ENCODE measurements around the gene LRRC8B. TPM values are rescaled to one million over a fixed set of nuclear protein-coding genes. Genes with fewer than 3 reads are reported as not detected.
"Not testable (repeated sequence)": the region's sequence is repeated elsewhere in the genome, so short reads cannot be mapped to it uniquely, and the experiment has no call there.

The LRRC8B gene
- total RNA-seq, 2 experiments from 2014 or later = 41.1 to 42.1 TPM

- no peak for DNase-seq
- Mint-ChIP-seq H3K27ac (peak overlapping the region; percentile 69), H3K36me3 (peaks cover 50% of the 10 kb centered on the region), H3K27me3 (no peaks in the 10 kb centered on the region), H3K4me1 (ENCODE audit: low read depth) (peaks cover 86% of the 10 kb centered on the region), H3K9me3 (no peaks in the 10 kb centered on the region), H3K4me3 (no peak overlapping the region)
- ChIA-PET POLR2A (interaction anchor here (0.6 to 2.8 kb wide), 5 partner anchors 9 to 49 kb away, joined by 3 to 13 read pairs (median 4); no protein-coding TSS in a partner anchor), CTCF (interaction anchor here (0.7 to 1.3 kb wide), 8 partner anchors 8 to 77 kb away, joined by 3 to 5 read pairs (median 4); no protein-coding TSS in a partner anchor)
- intact Hi-C loops (cut with micrococcal nuclease) = loop anchor here (1.0 to 2.0 kb wide), 2 partner anchors 14 to 43 kb away; no protein-coding TSS in a partner anchor
These were observed 64.9 kb downstream of the LRRC8B start for GRCh38 chr1:89589515-89589914.

GRCh38 chr1:89590341-89591080 lies 65.9 kb downstream of the LRRC8B start:
- CTCF ChIA-PET = interaction anchor here (0.7 to 2.1 kb wide), 8 partner anchors 8 to 172 kb away, joined by 3 to 7 read pairs (median 4); no protein-coding TSS in a partner anchor
- Mint-ChIP-seq H3K36me3 (peaks cover 41% of the 10 kb centered on the region), H3K9me3 (no peaks in the 10 kb centered on the region), H3K27me3 (no peaks in the 10 kb centered on the region), H3K27ac (peak overlapping the region; percentile 64), H3K4me1 (ENCODE audit: low read depth) (peaks cover 78% of the 10 kb centered on the region), H3K4me3 (no peak overlapping the region)
- POLR2A ChIA-PET = interaction anchor here (0.8 to 2.8 kb wide), 4 partner anchors 10 to 135 kb away, joined by 3 to 13 read pairs (median 4); no protein-coding TSS in a partner anchor
- DNase-seq = peak; percentile 52
- intact Hi-C loops (cut with micrococcal nuclease) = no loop called here

GRCh38 chr1:89592861-89593302 lies 68.3 kb downstream of the LRRC8B start:
- ChIA-PET POLR2A (interaction anchor here (1.4 to 2.2 kb wide), 2 partner anchors 11 to 16 kb away, joined by 5 to 7 read pairs; no protein-coding TSS in a partner anchor), CTCF (interaction anchor here (0.8 to 1.1 kb wide), 2 partner anchors 10 to 30 kb away, joined by 3 to 4 read pairs; no protein-coding TSS in a partner anchor)
- DNase-seq; H3K27me3 Mint-ChIP-seq; H3K9me3 Mint-ChIP-seq; H3K4me3 Mint-ChIP-seq; intact Hi-C loops (cut with micrococcal nuclease): not testable (repeated sequence)
- Mint-ChIP-seq H3K27ac (peak overlapping the region; percentile 59), H3K36me3 (peaks cover 30% of the 10 kb centered on the region), H3K4me1 (ENCODE audit: low read depth) (peaks cover 84% of the 10 kb centered on the region)

- Mint-ChIP-seq H3K36me3 (peaks cover 27% of the 10 kb centered on the region), H3K27ac (no peak overlapping the region), H3K27me3 (no peaks in the 10 kb centered on the region), H3K9me3 (no peaks in the 10 kb centered on the region), H3K4me1 (ENCODE audit: low read depth) (peaks cover 85% of the 10 kb centered on the region), H3K4me3 (no peak overlapping the region)
- intact Hi-C loops (cut with micrococcal nuclease) = no loop called here
- no peak for DNase-seq
- POLR2A ChIA-PET = interaction anchor here (0.7 to 2.2 kb wide), 3 partner anchors 9 to 48 kb away, joined by 3 to 5 read pairs (median 4); no protein-coding TSS in a partner anchor
- CTCF ChIA-PET = interaction anchor here (1.3 to 2.0 kb wide), 4 partner anchors 10 to 187 kb away, joined by 3 to 5 read pairs (median 4); no protein-coding TSS in a partner anchor
These were observed 69.6 kb downstream of the LRRC8B start for GRCh38 chr1:89594096-89594740.

- Mint-ChIP-seq H3K27me3 (no peaks in the 10 kb centered on the region), H3K4me3 (no peak overlapping the region), H3K9me3 (no peaks in the 10 kb centered on the region), H3K36me3 (peaks cover 26% of the 10 kb centered on the region), H3K4me1 (ENCODE audit: low read depth) (peaks cover 84% of the 10 kb centered on the region), H3K27ac (no peak overlapping the region)
- ChIA-PET POLR2A (no interaction called here), CTCF (interaction anchor here (0.5 to 3.2 kb wide), 5 partner anchors 56 to 389 kb away, joined by 3 to 17 read pairs (median 4); no protein-coding TSS in a partner anchor)
- no peak for DNase-seq
- intact Hi-C loops (cut with micrococcal nuclease) = no loop called here
These were observed 72.1 kb downstream of the LRRC8B start for GRCh38 chr1:89596698-89597097.

GRCh38 chr1:89598450-89599331 lies 74.1 kb downstream of the LRRC8B start:
- DNase-seq = no peak
- peak overlapping the region; percentile 64 for H3K27ac Mint-ChIP-seq
- peaks cover 84% of the 10 kb centered on the region for H3K4me1 Mint-ChIP-seq (ENCODE audit: low read depth)
- no peaks in the 10 kb centered on the region for H3K9me3 Mint-ChIP-seq
- H3K27me3 Mint-ChIP-seq = no peaks in the 10 kb centered on the region
- peaks cover 16% of the 10 kb centered on the region for H3K36me3 Mint-ChIP-seq
- H3K4me3 Mint-ChIP-seq = no peak overlapping the region
- CTCF ChIA-PET = interaction anchor here (0.7 to 5.3 kb wide), 15 partner anchors 9 to 165 kb away, joined by 3 to 35 read pairs (median 4); no protein-coding TSS in a partner anchor
- POLR2A ChIA-PET = interaction anchor here (0.9 kb wide), 1 partner anchor 70 kb away, joined by 3 read pairs; no protein-coding TSS in a partner anchor
- intact Hi-C loops (cut with micrococcal nuclease) = loop anchor here (1.0 kb wide), 2 partner anchors 78 to 115 kb away; no protein-coding TSS in a partner anchor

GRCh38 chr1:89599332-89599630 lies 74.7 kb downstream of the LRRC8B start:
- DNase-seq = no peak
- ChIA-PET CTCF (interaction anchor here (0.6 to 5.3 kb wide), 12 partner anchors 11 to 182 kb away, joined by 3 to 35 read pairs (median 4); no protein-coding TSS in a partner anchor), POLR2A (no interaction called here)
- Mint-ChIP-seq H3K27me3 (no peaks in the 10 kb centered on the region), H3K4me3 (no peak overlapping the region), H3K36me3 (peaks cover 15% of the 10 kb centered on the region), H3K4me1 (ENCODE audit: low read depth) (peaks cover 86% of the 10 kb centered on the region), H3K9me3 (no peaks in the 10 kb centered on the region), H3K27ac (peak overlapping the region; percentile 64)
- intact Hi-C loops (cut with micrococcal nuclease) = loop anchor here (1.0 kb wide), 2 partner anchors 79 to 116 kb away; no protein-coding TSS in a partner anchor

- Mint-ChIP-seq H3K36me3 (peaks cover 17% of the 10 kb centered on the region), H3K27me3 (no peaks in the 10 kb centered on the region), H3K4me1 (ENCODE audit: low read depth) (peaks cover 94% of the 10 kb centered on the region), H3K9me3 (no peaks in the 10 kb centered on the region), H3K4me3 (no peak overlapping the region), H3K27ac (peak overlapping the region; percentile 100)
- intact Hi-C loops (cut with micrococcal nuclease) = loop anchor here (5.0 to 10.0 kb wide), 3 partner anchors 257 to 556 kb away; partner anchors contain the start of gene ZNF326
- DNase-seq = no peak
- CTCF ChIA-PET = interaction anchor here (0.6 to 5.3 kb wide), 14 partner anchors 10 to 181 kb away, joined by 3 to 37 read pairs (median 4); no protein-coding TSS in a partner anchor
- POLR2A ChIA-PET = interaction anchor here (3.6 kb wide), 1 partner anchor 11 kb away, joined by 26 read pairs; no protein-coding TSS in a partner anchor
These were observed 76.0 kb downstream of the LRRC8B start for GRCh38 chr1:89600451-89601224.

- intact Hi-C loops (cut with micrococcal nuclease) = loop anchor here (1.0 to 10.0 kb wide), 9 partner anchors 8 to 558 kb away; partner anchors contain the start of genes LRRC8B and ZNF326
These were observed 78.3 kb downstream of the LRRC8B start for GRCh38 chr1:89602871-89603404.

More at GRCh38 chr1:89602871-89603404, 78.3 kb downstream of the LRRC8B start:
- H3K27me3 Mint-ChIP-seq = no peaks in the 10 kb centered on the region
- peaks cover 99% of the 10 kb centered on the region for H3K4me1 Mint-ChIP-seq (ENCODE audit: low read depth)
- H3K9me3 Mint-ChIP-seq = no peaks in the 10 kb centered on the region
- ChIA-PET POLR2A (interaction anchor here (0.8 to 10.5 kb wide), 20 partner anchors 9 to 241 kb away, joined by 3 to 225 read pairs (median 4); partner anchors contain the start of gene LRRC8C), CTCF (interaction anchor here (0.9 to 5.3 kb wide), 17 partner anchors 7 to 178 kb away, joined by 3 to 37 read pairs (median 4); partner anchors contain the start of gene LRRC8C)
- H3K36me3 Mint-ChIP-seq = peaks cover 14% of the 10 kb centered on the region
- DNase-seq = peak; percentile 58
- peak overlapping the region; percentile 45 for H3K4me3 Mint-ChIP-seq
- peak overlapping the region; percentile 100 for H3K27ac Mint-ChIP-seq
